ENCODE data around the gene SBNO2. TPM values are rescaled to one million over a fixed set of nuclear protein-coding genes. Genes with fewer than 3 reads are reported as not detected.

Gene SBNO2
- total and polyA plus RNA-seq, 9 of the 15 experiments (the other 6 are each of a cell fraction or from before 2014, with no cell fraction given): 0.01 to 46.2 (median 6.7) TPM

DNA sequence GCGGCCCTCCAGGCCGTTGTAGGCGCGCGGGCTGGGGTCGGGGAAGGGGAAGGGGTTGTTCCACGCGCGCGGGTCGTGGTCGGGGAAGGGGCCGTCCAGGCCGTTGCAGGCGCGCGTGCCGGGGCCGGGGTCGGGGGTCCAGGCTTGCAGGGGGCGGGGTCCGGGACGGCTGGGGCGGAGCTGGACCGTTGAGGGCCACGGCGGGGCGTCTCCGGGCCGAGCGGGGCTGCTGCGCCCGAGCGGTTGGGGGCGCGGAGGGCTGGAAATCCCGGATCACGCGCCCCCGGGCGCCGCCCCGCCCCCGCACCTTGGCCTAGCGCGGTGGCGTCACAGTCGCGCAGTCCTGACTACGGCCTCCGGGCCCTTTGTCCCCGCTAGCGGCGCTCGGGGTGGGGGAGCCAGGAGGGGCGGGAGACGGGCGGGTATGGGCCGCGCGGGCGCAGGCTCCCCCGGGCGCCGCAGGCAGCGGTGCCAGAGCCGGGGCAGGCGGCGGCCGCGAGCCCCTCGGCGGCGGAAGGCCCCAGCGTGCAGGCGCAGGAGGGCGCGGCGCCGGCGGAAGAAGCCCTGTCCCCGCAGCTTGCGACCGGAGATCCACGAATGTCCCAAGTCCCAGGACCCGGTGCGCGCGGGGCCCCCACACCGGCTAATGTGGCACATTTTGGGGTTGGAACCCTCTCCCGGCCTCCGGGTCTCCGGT lies 69.6 kb downstream of the SBNO2 start (continued):
- TF ChIP-seq, protein P1, sequence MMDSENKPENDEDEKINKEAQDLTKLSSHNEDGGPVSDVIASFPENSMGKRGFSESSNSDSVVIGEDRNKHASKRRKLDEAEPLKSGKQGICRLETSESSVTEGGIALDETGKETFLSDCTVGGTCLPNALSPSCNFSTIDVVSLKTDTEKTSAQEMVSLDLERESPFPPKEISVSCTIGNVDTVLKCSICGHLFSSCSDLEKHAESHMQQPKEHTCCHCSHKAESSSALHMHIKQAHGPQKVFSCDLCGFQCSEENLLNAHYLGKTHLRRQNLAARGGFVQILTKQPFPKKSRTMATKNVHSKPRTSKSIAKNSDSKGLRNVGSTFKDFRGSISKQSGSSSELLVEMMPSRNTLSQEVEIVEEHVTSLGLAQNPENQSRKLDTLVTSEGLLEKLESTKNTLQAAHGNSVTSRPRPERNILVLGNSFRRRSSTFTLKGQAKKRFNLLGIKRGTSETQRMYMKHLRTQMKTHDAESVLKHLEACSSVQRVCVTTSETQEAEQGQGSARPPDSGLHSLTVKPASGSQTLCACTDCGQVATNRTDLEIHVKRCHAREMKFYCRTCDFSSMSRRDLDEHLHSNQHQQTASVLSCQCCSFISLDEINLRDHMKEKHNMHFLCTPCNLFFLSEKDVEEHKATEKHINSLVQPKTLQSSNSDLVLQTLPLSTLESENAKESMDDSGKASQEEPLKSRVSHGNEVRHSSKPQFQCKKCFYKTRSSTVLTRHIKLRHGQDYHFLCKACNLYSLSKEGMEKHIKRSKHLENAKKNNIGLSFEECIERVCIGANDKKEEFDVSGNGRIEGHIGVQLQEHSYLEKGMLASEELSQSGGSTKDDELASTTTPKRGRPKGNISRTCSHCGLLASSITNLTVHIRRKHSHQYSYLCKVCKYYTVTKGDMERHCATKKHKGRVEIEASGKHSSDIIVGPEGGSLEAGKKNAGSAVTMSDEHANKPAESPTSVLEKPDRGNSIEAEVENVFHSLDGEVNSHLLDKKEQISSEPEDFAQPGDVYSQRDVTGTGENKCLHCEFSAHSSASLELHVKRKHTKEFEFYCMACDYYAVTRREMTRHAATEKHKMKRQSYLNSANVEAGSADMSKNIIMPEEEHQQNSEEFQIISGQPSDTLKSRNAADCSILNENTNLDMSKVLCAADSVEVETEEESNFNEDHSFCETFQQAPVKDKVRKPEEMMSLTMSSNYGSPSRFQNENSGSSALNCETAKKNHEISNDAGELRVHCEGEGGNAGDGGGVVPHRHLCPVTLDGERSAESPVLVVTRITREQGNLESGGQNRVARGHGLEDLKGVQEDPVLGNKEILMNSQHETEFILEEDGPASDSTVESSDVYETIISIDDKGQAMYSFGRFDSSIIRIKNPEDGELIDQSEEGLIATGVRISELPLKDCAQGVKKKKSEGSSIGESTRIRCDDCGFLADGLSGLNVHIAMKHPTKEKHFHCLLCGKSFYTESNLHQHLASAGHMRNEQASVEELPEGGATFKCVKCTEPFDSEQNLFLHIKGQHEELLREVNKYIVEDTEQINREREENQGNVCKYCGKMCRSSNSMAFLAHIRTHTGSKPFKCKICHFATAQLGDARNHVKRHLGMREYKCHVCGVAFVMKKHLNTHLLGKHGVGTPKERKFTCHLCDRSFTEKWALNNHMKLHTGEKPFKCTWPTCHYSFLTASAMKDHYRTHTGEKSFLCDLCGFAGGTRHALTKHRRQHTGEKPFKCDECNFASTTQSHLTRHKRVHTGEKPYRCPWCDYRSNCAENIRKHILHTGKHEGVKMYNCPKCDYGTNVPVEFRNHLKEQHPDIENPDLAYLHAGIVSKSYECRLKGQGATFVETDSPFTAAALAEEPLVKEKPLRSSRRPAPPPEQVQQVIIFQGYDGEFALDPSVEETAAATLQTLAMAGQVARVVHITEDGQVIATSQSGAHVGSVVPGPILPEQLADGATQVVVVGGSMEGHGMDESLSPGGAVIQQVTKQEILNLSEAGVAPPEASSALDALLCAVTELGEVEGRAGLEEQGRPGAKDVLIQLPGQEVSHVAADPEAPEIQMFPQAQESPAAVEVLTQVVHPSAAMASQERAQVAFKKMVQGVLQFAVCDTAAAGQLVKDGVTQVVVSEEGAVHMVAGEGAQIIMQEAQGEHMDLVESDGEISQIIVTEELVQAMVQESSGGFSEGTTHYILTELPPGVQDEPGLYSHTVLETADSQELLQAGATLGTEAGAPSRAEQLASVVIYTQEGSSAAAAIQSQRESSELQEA (IDR thresholded peaks at IDR 0.05; ENCODE audit: low read depth): no peak
- TF ChIP-seq, protein P2, sequence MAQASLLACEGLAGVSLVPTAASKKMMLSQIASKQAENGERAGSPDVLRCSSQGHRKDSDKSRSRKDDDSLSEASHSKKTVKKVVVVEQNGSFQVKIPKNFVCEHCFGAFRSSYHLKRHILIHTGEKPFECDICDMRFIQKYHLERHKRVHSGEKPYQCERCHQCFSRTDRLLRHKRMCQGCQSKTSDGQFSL (CRISPR knock-in tag; IDR thresholded peaks at IDR 0.05): no peak; the same call in 1 of the 2 replicates
- TF ChIP-seq, protein P2 (tag; IDR thresholded peaks at IDR 0.05): peak in 1 of 2 experiments; percentile 48; a peak in 1 of 4 replicates
- TF ChIP-seq CBX3 (IDR thresholded peaks at IDR 0.05; ENCODE audit: borderline replicate concordance in 1 of 2, low read length in 2 of 2) (no peak), ZNF175 (CRISPR knock-in tag; IDR thresholded peaks at IDR 0.05; ENCODE audit: low read depth) (no peak), BDP1 (IDR thresholded peaks at IDR 0.05; ENCODE audit: insufficient read depth, insufficient read length) (no peak), HCFC1 (IDR thresholded peaks at IDR 0.05; ENCODE audit: low read depth, low read length) (peak; percentile 31; the same call in 1 of the 2 replicates), GATAD2A (IDR thresholded peaks at IDR 0.05) (0 out of 2 replicates have a peak, but pooled peaks have one; percentile 1), RBBP5 (IDR thresholded peaks at IDR 0.05; ENCODE audit: borderline replicate concordance, insufficient read depth, low read length, poor library complexity, severe bottlenecking) (peak; percentile 17), FOXM1 (IDR thresholded peaks at IDR 0.05; ENCODE audit: low read depth) (no peak), FOXM1 (CRISPR knock-in tag; IDR thresholded peaks at IDR 0.05; ENCODE audit: low read depth) (0 out of 2 replicates have a peak, but pooled peaks have one; percentile 6), RFX1 (IDR thresholded peaks at IDR 0.05) (no peak), CREM (IDR thresholded peaks at IDR 0.05; ENCODE audit: low read depth) (peak; percentile 90), NCOR1 (IDR thresholded peaks at IDR 0.05) (no peak), THRAP3 (IDR thresholded peaks at IDR 0.05; ENCODE audit: borderline replicate concordance) (no peak), PTBP1 (IDR thresholded peaks at IDR 0.05; ENCODE audit: low read depth, low read length) (no peak)
- TF ChIP-seq, protein P3, sequence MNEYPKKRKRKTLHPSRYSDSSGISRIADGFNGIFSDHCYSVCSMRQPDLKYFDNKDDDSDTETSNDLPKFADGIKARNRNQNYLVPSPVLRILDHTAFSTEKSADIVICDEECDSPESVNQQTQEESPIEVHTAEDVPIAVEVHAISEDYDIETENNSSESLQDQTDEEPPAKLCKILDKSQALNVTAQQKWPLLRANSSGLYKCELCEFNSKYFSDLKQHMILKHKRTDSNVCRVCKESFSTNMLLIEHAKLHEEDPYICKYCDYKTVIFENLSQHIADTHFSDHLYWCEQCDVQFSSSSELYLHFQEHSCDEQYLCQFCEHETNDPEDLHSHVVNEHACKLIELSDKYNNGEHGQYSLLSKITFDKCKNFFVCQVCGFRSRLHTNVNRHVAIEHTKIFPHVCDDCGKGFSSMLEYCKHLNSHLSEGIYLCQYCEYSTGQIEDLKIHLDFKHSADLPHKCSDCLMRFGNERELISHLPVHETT (CRISPR knock-in tag; conservative IDR thresholded peaks at IDR 0.05 in 1 of 2, IDR thresholded peaks at IDR 0.05 in 1 of 2): peak in 1 of 2 experiments; percentile 86; a peak in 2 of 4 replicates
